PFSK-1 (cell line): ENCODE data around the gene MRPL14.
A peak's percentile ranks its signal among the peaks of the same experiment; 100 is the strongest.

Experiments used
- FOXP2 ChIP-seq: optimal IDR thresholded peaks from 2 replicates; pipeline ENCODE3; 2011; ENCODE audit warnings: borderline replicate concordance, control low read depth, inconsistent platforms; ENCODE audit not compliant: insufficient read depth; ENCODE audit errors: extremely low read length, extremely low read depth
- POLR2AphosphoS5 ChIP-seq: IDR thresholded peaks from 2 replicates; pipeline ENCODE4 v1.6.1; 2012; ENCODE audit warnings: low read depth, mild to moderate bottlenecking, control low read depth, low read length, moderate library complexity
- SIN3A ChIP-seq: IDR thresholded peaks from 2 replicates; pipeline ENCODE4 v1.6.1; 2012; ENCODE audit warnings: mild to moderate bottlenecking, low read length, moderate library complexity, borderline replicate concordance; ENCODE audit not compliant: insufficient read depth
- TAF1 ChIP-seq: IDR thresholded peaks from 2 replicates; pipeline ENCODE4 v1.6.1; 2012; ENCODE audit warnings: low read length, control low read depth, borderline replicate concordance; ENCODE audit not compliant: insufficient read depth
- TF ChIP-seq, protein P1 (sequence below), 2 experiments: IDR thresholded peaks; 2 replicates each; pipeline versions ENCODE4 v1.6.1 to v1.8.0; 2011 to 2012; ENCODE audit warnings: low read depth in 2 of 2, low read length in 2 of 2, control low read depth in 1 of 2, inconsistent platforms in 1 of 2, mild to moderate bottlenecking in 1 of 2, moderate library complexity in 1 of 2; ENCODE audit not compliant: insufficient read depth in 1 of 2

Gene MRPL14

DNA sequence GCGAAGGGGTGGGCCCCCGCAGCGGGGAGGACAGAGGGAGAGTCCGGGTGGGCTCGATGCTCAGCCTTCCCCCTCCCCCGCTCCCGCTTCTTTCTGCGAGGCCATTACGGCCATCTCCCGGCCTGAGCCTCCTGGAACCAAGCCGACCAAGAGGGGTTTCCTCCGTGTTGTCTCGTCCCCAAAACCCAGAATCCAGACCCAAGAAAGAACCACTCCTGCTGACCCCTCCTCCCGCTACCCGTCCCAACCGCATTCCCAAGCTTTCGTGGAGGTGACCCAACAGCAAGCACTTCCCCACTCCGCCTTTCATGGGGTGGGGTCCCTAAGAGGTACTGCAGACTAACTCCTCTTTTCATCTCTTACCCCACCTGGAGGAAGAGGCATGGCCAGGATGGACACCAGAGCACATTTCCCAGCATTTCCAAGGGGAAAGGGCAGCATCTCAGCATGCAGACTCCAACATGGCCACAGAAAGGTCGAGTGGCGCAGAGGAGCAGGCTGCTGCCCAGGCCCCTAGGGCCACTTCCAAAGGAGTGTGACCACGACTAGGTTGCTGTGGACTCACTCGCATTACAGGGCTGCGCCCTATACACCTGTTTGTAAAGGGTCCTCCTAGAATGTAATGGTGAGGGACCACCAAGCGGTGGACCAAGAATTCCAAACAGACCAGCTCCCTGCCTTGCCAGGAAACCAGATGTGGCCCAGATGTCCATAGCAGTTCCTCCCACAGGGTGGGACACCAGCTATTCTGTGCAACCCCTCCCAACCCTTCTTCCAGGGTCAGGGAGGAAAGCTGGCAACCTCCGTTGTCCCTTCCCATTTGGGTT is 53.4 kb downstream of the MRPL14 start:
- TF ChIP-seq TAF1 (no peak), SIN3A (no peak), POLR2AphosphoS5 (0 out of 2 replicates have a peak, but pooled peaks have one; percentile 49)
- TF ChIP-seq, protein P1, sequence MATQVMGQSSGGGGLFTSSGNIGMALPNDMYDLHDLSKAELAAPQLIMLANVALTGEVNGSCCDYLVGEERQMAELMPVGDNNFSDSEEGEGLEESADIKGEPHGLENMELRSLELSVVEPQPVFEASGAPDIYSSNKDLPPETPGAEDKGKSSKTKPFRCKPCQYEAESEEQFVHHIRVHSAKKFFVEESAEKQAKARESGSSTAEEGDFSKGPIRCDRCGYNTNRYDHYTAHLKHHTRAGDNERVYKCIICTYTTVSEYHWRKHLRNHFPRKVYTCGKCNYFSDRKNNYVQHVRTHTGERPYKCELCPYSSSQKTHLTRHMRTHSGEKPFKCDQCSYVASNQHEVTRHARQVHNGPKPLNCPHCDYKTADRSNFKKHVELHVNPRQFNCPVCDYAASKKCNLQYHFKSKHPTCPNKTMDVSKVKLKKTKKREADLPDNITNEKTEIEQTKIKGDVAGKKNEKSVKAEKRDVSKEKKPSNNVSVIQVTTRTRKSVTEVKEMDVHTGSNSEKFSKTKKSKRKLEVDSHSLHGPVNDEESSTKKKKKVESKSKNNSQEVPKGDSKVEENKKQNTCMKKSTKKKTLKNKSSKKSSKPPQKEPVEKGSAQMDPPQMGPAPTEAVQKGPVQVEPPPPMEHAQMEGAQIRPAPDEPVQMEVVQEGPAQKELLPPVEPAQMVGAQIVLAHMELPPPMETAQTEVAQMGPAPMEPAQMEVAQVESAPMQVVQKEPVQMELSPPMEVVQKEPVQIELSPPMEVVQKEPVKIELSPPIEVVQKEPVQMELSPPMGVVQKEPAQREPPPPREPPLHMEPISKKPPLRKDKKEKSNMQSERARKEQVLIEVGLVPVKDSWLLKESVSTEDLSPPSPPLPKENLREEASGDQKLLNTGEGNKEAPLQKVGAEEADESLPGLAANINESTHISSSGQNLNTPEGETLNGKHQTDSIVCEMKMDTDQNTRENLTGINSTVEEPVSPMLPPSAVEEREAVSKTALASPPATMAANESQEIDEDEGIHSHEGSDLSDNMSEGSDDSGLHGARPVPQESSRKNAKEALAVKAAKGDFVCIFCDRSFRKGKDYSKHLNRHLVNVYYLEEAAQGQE (IDR thresholded peaks at IDR 0.05; ENCODE audit: insufficient read depth in 1 of 2, low read depth in 2 of 2, low read length in 2 of 2): no peak

DNA sequence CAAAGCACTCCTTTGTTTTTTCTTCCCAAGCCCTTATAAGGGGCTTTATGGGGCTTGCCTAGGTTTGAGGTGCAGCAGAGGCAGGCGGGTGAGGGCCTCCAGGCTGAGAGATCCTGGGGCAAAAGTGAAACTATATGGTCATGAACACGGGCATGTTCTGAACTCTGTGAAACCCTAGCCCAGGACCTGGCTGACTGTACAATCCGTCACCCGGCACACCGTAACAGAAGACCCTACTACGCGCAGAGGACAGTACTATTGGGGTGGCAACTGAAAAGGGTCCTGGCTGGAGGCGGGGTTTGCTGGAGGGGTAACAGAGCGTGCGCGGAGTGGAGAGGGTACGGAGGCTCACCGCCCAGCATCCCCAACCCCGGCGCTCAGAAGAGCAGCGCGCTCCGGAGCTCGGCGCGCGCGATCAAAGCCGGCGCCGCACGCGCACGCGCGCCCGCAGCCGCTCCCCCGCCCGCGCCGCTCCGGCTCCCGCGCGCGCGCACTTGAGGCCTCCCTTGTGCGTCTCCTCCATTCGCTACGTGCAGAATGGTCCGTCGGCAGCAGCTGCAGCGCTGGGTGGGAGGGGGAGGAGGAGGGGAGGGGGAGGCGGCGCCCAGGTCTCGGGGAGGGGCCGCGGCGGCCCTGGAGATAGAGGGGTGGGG is 54.2 kb downstream of the MRPL14 start:
- TF ChIP-seq FOXP2 (no peak), SIN3A (no peak), POLR2AphosphoS5 (no peak; the same call in 1 of the 2 replicates), TAF1 (no peak)
- TF ChIP-seq, protein P1 (IDR thresholded peaks at IDR 0.05; ENCODE audit: insufficient read depth in 1 of 2, low read depth in 2 of 2, low read length in 2 of 2): no peak

DNA sequence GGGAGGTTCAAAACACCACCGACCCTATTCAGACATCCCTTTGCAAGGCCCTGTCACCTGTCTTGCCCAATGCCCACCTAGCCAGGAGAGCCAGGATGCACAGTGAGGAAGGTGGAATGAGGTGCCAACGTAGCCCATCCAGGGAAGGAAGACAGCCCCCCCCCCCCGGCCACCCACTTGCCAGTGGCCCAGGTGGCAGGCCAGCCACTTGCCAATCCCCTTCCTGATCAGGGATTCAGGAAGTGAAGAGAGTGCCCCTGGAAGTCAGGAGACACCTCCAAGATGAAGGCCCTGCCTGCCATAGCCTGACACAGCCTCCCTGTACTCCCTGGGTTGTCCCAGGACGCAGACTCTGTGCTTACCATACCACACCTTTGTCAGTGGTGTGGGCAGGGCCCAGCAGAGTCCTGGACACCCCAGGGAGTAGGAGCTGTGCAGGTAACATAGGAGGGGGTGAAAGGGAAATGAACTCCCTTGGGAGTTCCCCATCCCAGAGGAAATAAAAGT is 54.7 kb downstream of the MRPL14 start:
- TF ChIP-seq FOXP2 (no peak), TAF1 (no peak), POLR2AphosphoS5 (no peak), SIN3A (no peak)
- TF ChIP-seq, protein P1 (IDR thresholded peaks at IDR 0.05; ENCODE audit: insufficient read depth in 1 of 2, low read depth in 2 of 2, low read length in 2 of 2): no peak

DNA sequence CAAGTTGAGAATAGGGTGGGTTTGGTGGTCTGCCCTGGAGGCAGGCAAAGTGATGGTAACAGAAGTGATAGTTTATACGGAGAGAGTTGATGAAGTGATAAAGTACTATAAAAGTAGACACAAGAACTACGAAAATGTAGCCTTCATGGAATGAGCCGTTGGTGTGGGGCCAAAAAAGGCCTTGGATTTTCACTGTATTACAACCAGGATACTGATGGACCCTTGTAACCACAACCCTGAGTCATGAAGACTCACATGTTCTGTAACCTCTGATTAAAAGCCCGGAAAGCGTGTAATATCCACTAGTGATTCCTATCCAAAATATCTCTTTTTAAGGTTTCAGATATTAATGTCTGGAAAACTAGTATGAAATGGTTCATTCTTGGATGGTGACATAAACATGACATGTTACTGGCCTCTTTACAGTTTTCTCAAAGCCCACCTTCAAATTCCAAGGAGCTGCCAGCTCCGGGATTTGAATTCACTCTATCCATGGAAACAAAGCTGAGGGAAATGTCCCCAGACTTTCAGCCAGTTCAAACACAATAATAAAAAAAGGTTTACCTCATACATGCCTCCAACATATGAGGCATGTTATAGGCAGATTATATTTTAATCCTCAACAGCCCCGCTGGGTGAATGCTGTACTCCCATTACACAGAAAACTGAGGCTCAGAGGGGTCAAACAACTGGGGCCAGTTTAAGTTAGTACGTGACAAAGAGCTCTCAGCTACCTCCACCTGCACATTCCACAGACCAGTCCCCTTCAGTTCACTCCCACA is 55.4 kb downstream of the MRPL14 start:
- TF ChIP-seq SIN3A (no peak), FOXP2 (no peak), TAF1 (no peak)
- TF ChIP-seq, protein P1 (IDR thresholded peaks at IDR 0.05; ENCODE audit: insufficient read depth in 1 of 2, low read depth in 2 of 2, low read length in 2 of 2): no peak
